ENCODE results near the gene NELFB. TPM values are rescaled to one million over a fixed set of nuclear protein-coding genes. Genes with fewer than 3 reads are reported as not detected.
"Not testable (repeated sequence)": the region's sequence is repeated elsewhere in the genome, so short reads cannot be mapped to it uniquely, and the experiment has no call there.

NELFB gene
- total RNA-seq, 4 donors from 2014 or later = 28.1 to 90.5 (median 53.9) TPM

GRCh38 chr9:137262173-137262908 is 7.2 kb downstream of the NELFB start:
- intact Hi-C loops (cut with DNase I; ENCODE audit: low total_unique reads); in situ Hi-C loops (cut with MboI; ENCODE audit: low pct_ligation_motif_present in 1 of 4, low pct_unique_long_range_greater_than_20kb in 1 of 4, low sequenced_read_pairs in 3 of 4); H3K9me3 ChIP-seq; DNase-seq; H3K27ac ChIP-seq; H3K4me1 ChIP-seq; H3K27me3 ChIP-seq; H3K4me3 ChIP-seq: not testable (repeated sequence)
- TF ChIP-seq CTCF (IDR thresholded peaks at IDR 0.05) = peak; percentile 36 to 64 (median 54)
- H3K36me3 ChIP-seq = peaks cover 0 to 29% (median 8%) of the 10 kb centered on the region in 4 donors
- WGBS, 2 donors (ENCODE audit: low coverage in 1 of 2) = 46 to 87% methylated on average over 3 to 10 of the region's 15 CpGs

- no peaks in the 10 kb centered on the region for H3K27me3 ChIP-seq
- intact Hi-C loops (cut with DNase I; ENCODE audit: low total_unique reads) (no loop called here), in situ Hi-C loops (cut with MboI; ENCODE audit: low pct_ligation_motif_present in 1 of 4, low pct_unique_long_range_greater_than_20kb in 1 of 4, low sequenced_read_pairs in 3 of 4) (no loop called here)
- WGBS, 2 donors (ENCODE audit: low coverage in 1 of 2) = 89% methylated on average over 16 to 24 of the region's 24 CpGs
- no peak overlapping the region for H3K27ac ChIP-seq
- H3K4me3 ChIP-seq = no peak overlapping the region
- H3K36me3 ChIP-seq = peaks cover 0 to 34% (median 8%) of the 10 kb centered on the region in 4 donors
- no peaks in the 10 kb centered on the region for H3K9me3 ChIP-seq
- H3K4me1 ChIP-seq = peaks cover 0 to 3% (median 2%) of the 10 kb centered on the region in 4 donors
- no peak for DNase-seq
- no peak for TF ChIP-seq CTCF (IDR thresholded peaks at IDR 0.05)
Observed at GRCh38 chr9:137262909-137263285, 7.8 kb downstream of the NELFB start.

- in situ Hi-C loops (cut with MboI; ENCODE audit: low pct_ligation_motif_present in 1 of 4, low pct_unique_long_range_greater_than_20kb in 1 of 4, low sequenced_read_pairs in 3 of 4) (no loop called here), intact Hi-C loops (cut with DNase I; ENCODE audit: low total_unique reads) (no loop called here)
- 83% methylated on average over 10 of the region's 10 CpGs; no CpG with 5 or more reads in 1 of the 2 donors for WGBS, 2 donors (ENCODE audit: low coverage in 1 of 2)
- Histone ChIP-seq H3K4me1 (peaks cover under 1 to 9% (median 8%) of the 10 kb centered on the region in 4 donors), H3K9me3 (no peaks in the 10 kb centered on the region), H3K27me3 (no peaks in the 10 kb centered on the region), H3K27ac (no peak overlapping the region), H3K4me3 (no peak overlapping the region), H3K36me3 (peaks cover 0 to 35% (median 8%) of the 10 kb centered on the region in 4 donors)
- TF ChIP-seq CTCF (IDR thresholded peaks at IDR 0.05) (no peak), EP300 (IDR thresholded peaks at IDR 0.05; ENCODE audit: low read depth) (no peak), POLR2AphosphoS5 (IDR thresholded peaks at IDR 0.05) (no peak), POLR2A (IDR thresholded peaks at IDR 0.05) (no peak)
- DNase-seq = no peak
Observed at GRCh38 chr9:137263506-137263905, 8.4 kb downstream of the NELFB start.

GRCh38 chr9:137264067-137264466 is 8.9 kb downstream of the NELFB start:
- Histone ChIP-seq H3K27ac (no peak overlapping the region), H3K36me3 (peaks cover 0 to 31% (median 8%) of the 10 kb centered on the region in 4 donors), H3K4me3 (no peak overlapping the region), H3K27me3 (no peaks in the 10 kb centered on the region), H3K4me1 (peaks cover 6 to 15% (median 14%) of the 10 kb centered on the region in 4 donors), H3K9me3 (no peaks in the 10 kb centered on the region)
- intact Hi-C loops (cut with DNase I; ENCODE audit: low total_unique reads) = no loop called here
- WGBS, 2 donors (ENCODE audit: low coverage in 1 of 2) = 94 to 98% methylated on average over 9 to 22 of the region's 22 CpGs
- DNase-seq = no peak
- in situ Hi-C loops (cut with MboI; ENCODE audit: low pct_ligation_motif_present in 1 of 4, low pct_unique_long_range_greater_than_20kb in 1 of 4, low sequenced_read_pairs in 3 of 4) = no loop called here
- TF ChIP-seq CTCF (IDR thresholded peaks at IDR 0.05) (no peak), POLR2A (IDR thresholded peaks at IDR 0.05) (no peak), EP300 (IDR thresholded peaks at IDR 0.05; ENCODE audit: low read depth) (no peak), POLR2AphosphoS5 (IDR thresholded peaks at IDR 0.05) (no peak)

All from transverse colon (tissue), 4 donors.